GM13977 (cell line): ENCODE data around the gene NCKAP1.
"Not testable (repeated sequence)": the region's sequence is repeated elsewhere in the genome, so short reads cannot be mapped to it uniquely, and the experiment has no call there.

Experiments used
- DNase-seq: peaks from one replicate; pipeline ENCODE4 v3.0.0; 2012; ENCODE audit warnings: low spot score
- in situ Hi-C: fragments of 300-500 bp; cut with MboI; formaldehyde crosslinking; loops from one replicate; pipeline ENCODE4 v1.12.0; 2022; ENCODE audit warnings: low sequenced_read_pairs, low pct_unique_long_range_greater_than_20kb, mixed read lengths, inconsistent platforms; ENCODE audit not compliant: unreplicated experiment
- TF ChIP-seq, protein P1 (sequence below): IDR thresholded peaks from 2 replicates; pipeline ENCODE4 v1.5.1; 2012; ENCODE audit warnings: mild to moderate bottlenecking, control low read depth; ENCODE audit not compliant: insufficient read depth; ENCODE audit errors: extremely low read depth, missing control alignments

NCKAP1 gene

DNA sequence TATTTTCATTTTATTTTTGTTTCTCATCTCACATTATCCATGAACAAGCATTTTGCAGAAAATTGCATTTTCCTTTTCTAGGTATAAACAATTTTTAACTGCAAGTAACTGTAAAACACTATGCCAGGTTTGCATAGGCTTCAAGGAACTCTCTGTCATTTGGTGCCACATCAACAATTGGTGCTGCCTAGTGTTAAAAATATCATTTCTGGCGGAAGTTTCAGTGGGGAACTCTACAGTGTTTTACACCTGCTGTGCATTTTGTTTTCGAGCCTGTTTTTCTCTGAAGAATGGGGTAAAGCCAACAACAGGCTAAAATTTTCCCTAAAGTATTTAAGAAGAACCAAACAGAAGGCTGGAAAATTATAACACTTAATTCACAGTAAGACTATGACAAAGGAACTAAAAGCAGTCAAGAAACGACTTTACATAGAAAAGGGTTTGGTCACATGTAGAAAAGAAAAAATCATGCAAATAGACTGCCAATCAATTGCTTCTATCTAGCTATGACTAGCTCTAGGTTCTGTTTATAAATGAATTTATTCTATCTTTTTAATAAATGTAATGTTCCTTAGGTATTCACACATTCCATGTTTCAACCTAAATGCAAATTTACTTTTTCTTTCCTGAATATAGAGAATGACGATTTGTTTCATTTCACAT lies 150.4 kb downstream of the NCKAP1 start:
- TF ChIP-seq, protein P1, sequence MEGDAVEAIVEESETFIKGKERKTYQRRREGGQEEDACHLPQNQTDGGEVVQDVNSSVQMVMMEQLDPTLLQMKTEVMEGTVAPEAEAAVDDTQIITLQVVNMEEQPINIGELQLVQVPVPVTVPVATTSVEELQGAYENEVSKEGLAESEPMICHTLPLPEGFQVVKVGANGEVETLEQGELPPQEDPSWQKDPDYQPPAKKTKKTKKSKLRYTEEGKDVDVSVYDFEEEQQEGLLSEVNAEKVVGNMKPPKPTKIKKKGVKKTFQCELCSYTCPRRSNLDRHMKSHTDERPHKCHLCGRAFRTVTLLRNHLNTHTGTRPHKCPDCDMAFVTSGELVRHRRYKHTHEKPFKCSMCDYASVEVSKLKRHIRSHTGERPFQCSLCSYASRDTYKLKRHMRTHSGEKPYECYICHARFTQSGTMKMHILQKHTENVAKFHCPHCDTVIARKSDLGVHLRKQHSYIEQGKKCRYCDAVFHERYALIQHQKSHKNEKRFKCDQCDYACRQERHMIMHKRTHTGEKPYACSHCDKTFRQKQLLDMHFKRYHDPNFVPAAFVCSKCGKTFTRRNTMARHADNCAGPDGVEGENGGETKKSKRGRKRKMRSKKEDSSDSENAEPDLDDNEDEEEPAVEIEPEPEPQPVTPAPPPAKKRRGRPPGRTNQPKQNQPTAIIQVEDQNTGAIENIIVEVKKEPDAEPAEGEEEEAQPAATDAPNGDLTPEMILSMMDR: no peak
- in situ Hi-C loops: no loop called here
- DNase-seq: no peak

GRCh38 chr2:182887093-182887492 lies 151.2 kb downstream of the NCKAP1 start:
- no peak for DNase-seq
- in situ Hi-C loops: no loop called here
- TF ChIP-seq, protein P1: no peak

DNA sequence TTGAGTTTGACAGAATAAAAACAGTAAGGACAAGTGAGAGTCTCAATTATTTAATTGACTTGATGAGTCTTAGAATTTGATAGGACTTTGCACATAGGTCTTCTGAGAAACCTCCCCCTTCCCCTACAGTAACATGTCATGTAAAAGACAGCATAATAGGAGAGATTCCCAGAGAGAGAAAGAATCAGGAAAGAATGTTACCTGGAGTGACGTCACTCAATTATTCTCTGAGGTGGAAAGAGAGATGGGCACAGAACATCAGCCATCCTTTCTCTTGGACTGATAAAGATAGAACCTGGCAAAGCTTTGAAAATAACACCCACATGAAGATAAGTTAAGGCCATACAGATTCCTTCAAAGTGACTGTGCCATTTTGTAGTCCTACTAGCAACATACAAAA lies 152.5 kb downstream of the NCKAP1 start:
- in situ Hi-C loops: no loop called here
- TF ChIP-seq, protein P1: no peak
- DNase-seq: no peak

- in situ Hi-C loops: no loop called here
- TF ChIP-seq, protein P1: no peak
- DNase-seq: no peak
Observed at GRCh38 chr2:182883451-182883850, 154.8 kb downstream of the NCKAP1 start.

GRCh38 chr2:182880100-182880499 lies 158.2 kb downstream of the NCKAP1 start:
- DNase-seq, in situ Hi-C loops: not testable (repeated sequence)

- DNase-seq, in situ Hi-C loops: not testable (repeated sequence)
Observed at GRCh38 chr2:182876653-182877052, 161.6 kb downstream of the NCKAP1 start.

- TF ChIP-seq, protein P1: peak; percentile 33
- DNase-seq: no peak
- in situ Hi-C loops: no loop called here
Observed at GRCh38 chr2:182870227-182870626, 168.0 kb downstream of the NCKAP1 start.
